GM10248 (cell line): ENCODE data around the gene TEX52.

Source experiments
- CTCF ChIA-PET: fragments of 300-600 bp; sonication (Branson Sonifier 250); formaldehyde crosslinking; extraction: SDS; loops from one replicate; lab custom pipeline; 2021; ENCODE audit warnings: antibody characterized with exemption; lab: Yijun Ruan, JAX
- POLR2A ChIA-PET: fragments of 350-650 bp; sonication (Branson Sonifier 250); formaldehyde crosslinking; extraction: SDS; loops from one replicate; lab custom pipeline; 2020; ENCODE audit warnings: antibody characterized with exemption; lab: Yijun Ruan, JAX
- DNase-seq: peaks from one replicate; pipeline ENCODE4 v3.0.0; 2012; ENCODE audit errors: extremely low spot score
- CTCF ChIP-seq: IDR thresholded peaks from 2 replicates; pipeline ENCODE4 v1.5.1; 2012; ENCODE audit warnings: mild to moderate bottlenecking, low read depth; ENCODE audit errors: extremely low read depth, missing control alignments, control extremely low read depth

The TEX52 gene

GRCh38 chr12:2825132-2825531 lies 31.7 kb downstream of the TEX52 start:
- no peak for TF ChIP-seq CTCF
- DNase-seq = no peak
- ChIA-PET POLR2A (no interaction called here), CTCF (interaction anchor here (0.7 to 4.2 kb wide), 4 partner anchors 8 to 166 kb away, joined by 3 to 20 read pairs (median 4); partner anchors contain the start of gene ITFG2)

DNA sequence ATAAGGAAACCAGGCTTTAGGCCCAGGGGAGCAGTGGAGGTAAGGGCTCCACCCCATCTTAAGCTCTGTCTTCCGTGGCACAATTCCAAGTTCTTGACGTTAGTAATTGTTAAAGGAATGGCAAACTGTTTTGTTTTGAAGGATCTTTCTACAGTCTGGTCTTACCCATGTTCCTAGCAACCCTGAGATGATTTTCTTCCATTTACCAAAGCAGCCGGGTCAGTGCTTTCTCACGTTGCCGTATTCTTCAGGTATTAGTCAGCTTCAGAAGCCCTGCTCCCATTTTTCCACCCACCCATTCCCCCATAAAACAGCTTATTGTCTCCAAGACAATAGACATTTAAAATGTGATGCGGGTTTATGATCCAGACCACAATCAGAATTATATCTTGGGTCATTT lies 32.3 kb downstream of the TEX52 start:
- no peak for DNase-seq
- no peak for TF ChIP-seq CTCF
- CTCF ChIA-PET = interaction anchor here (1.7 to 4.2 kb wide), 2 partner anchors 9 to 10 kb away, joined by 4 to 20 read pairs; partner anchors contain the start of gene ITFG2
- POLR2A ChIA-PET = no interaction called here

DNA sequence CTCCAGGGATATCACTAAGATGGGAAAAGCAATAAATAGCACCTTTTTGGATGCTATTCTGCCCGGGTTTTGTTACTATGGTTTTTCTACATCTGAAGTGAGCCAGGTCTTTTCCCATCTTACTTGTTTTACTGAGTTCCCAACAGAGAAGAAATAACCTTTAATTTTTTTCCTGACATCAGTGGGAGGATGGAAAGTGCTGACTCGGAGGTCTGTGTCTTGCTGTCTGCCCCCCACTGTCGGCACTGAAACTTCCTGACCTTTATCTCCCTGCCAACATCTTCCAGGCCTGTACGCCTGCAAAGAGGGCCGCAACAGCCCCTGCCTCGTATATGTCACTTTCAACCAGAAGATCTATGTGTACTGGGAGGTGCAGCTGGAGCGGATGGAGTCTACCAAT lies 33.4 kb downstream of the TEX52 start:
- ChIA-PET POLR2A (no interaction called here), CTCF (interaction anchor here (1.0 to 4.2 kb wide), 2 partner anchors 9 to 140 kb away, joined by 3 to 20 read pairs; partner anchors contain the start of gene ITFG2)
- DNase-seq = no peak
- TF ChIP-seq CTCF = no peak

DNA sequence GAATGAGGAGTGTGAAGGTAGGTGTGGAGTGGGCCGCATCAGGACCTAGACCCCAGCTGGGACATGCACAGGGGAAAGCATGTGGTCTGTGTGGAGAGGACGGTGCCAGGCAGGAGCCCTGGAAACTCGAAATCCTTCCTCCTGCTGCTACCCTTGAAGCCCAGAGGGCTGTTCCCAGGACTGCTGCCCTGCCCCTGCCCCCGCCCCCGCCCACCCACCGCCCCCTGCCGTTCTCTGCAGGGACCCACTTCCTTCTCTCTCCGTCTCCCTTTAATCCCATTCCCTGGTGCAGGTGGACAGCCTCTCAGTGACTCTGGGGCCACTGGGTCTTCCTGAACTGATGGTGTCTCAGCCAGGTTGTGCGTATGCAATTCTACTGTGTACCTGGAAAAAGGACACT lies 36.4 kb downstream of the TEX52 start:
- CTCF ChIA-PET = no interaction called here
- POLR2A ChIA-PET = no interaction called here
- TF ChIP-seq CTCF = no peak
- DNase-seq = no peak

GRCh38 chr12:2819810-2820209 lies 37.0 kb downstream of the TEX52 start:
- ChIA-PET POLR2A (no interaction called here), CTCF (no interaction called here)
- TF ChIP-seq CTCF = no peak
- DNase-seq = no peak

GRCh38 chr12:2813214-2814185 lies 43.3 kb downstream of the TEX52 start:
- ChIA-PET POLR2A (no interaction called here), CTCF (interaction anchor here (1.0 to 3.9 kb wide), 9 partner anchors 9 to 130 kb away, joined by 4 to 20 read pairs (median 5); partner anchors contain the start of gene FKBP4)
- peak; percentile 72 for DNase-seq
- TF ChIP-seq CTCF = peak; percentile 75
